ENCODE data around the gene RXRA.

GRCh38 chr9:134347996-134348395, 21.7 kb downstream of the RXRA start:
- TF ChIP-seq CTCF (IDR thresholded peaks at IDR 0.05) (no peak), POLR2A (IDR thresholded peaks at IDR 0.05) (no peak)

Measured in thyroid gland (tissue), 4 donors.